ENCODE results near the gene TREML1.
"Not testable (repeated sequence)": the region's sequence is repeated elsewhere in the genome, so short reads cannot be mapped to it uniquely, and the experiment has no call there.

Gene TREML1

GRCh38 chr6:41150671-41151070 lies 3.5 kb downstream of the TREML1 start:
- no peak overlapping the region for H3K27ac Mint-ChIP-seq
- no peaks in the 10 kb centered on the region for H3K9me3 Mint-ChIP-seq
- peaks cover 3% of the 10 kb centered on the region for H3K36me3 Mint-ChIP-seq (ENCODE audit: low read depth)
- no peak overlapping the region for H3K4me3 Mint-ChIP-seq
- peaks cover 41% of the 10 kb centered on the region for H3K4me1 Mint-ChIP-seq (ENCODE audit: low read depth)
- H3K27me3 Mint-ChIP-seq (ENCODE audit: low read depth): peaks cover 21% of the 10 kb centered on the region
- no peak for DNase-seq (ENCODE audit: low spot score)

- peaks cover 9% of the 10 kb centered on the region for H3K27me3 Mint-ChIP-seq (ENCODE audit: low read depth)
- no peaks in the 10 kb centered on the region for H3K9me3 Mint-ChIP-seq
- peak overlapping the region; percentile 63 for H3K4me3 Mint-ChIP-seq
- H3K36me3 Mint-ChIP-seq (ENCODE audit: low read depth): peaks cover 4% of the 10 kb centered on the region
- H3K4me1 Mint-ChIP-seq (ENCODE audit: low read depth): peaks cover 41% of the 10 kb centered on the region
- DNase-seq (ENCODE audit: low spot score): no peak
- peak overlapping the region; percentile 33 for H3K27ac Mint-ChIP-seq
Measured at GRCh38 chr6:41147917-41148316, 6.2 kb downstream of the TREML1 start.

GRCh38 chr6:41136911-41137310 lies 17.2 kb downstream of the TREML1 start:
- Mint-ChIP-seq H3K36me3 (ENCODE audit: low read depth) (no peaks in the 10 kb centered on the region), H3K9me3 (no peaks in the 10 kb centered on the region), H3K27me3 (ENCODE audit: low read depth) (no peaks in the 10 kb centered on the region), H3K4me3 (no peak overlapping the region), H3K27ac (no peak overlapping the region), H3K4me1 (ENCODE audit: low read depth) (peaks cover 2% of the 10 kb centered on the region)
- DNase-seq (ENCODE audit: low spot score): no peak

- peaks cover 3% of the 10 kb centered on the region for H3K4me1 Mint-ChIP-seq (ENCODE audit: low read depth)
- no peaks in the 10 kb centered on the region for H3K9me3 Mint-ChIP-seq
- no peak overlapping the region for H3K4me3 Mint-ChIP-seq
- H3K27me3 Mint-ChIP-seq (ENCODE audit: low read depth): no peaks in the 10 kb centered on the region
- no peaks in the 10 kb centered on the region for H3K36me3 Mint-ChIP-seq (ENCODE audit: low read depth)
- H3K27ac Mint-ChIP-seq: no peak overlapping the region
- no peak for DNase-seq (ENCODE audit: low spot score)
Measured at GRCh38 chr6:41135062-41135832, 18.9 kb downstream of the TREML1 start.

- DNase-seq (ENCODE audit: low spot score): no peak
- Mint-ChIP-seq H3K4me1 (ENCODE audit: low read depth) (peaks cover 3% of the 10 kb centered on the region), H3K36me3 (ENCODE audit: low read depth) (peaks cover 3% of the 10 kb centered on the region)
Measured at GRCh38 chr6:41132254-41132653, 21.9 kb downstream of the TREML1 start.

GRCh38 chr6:41125282-41125681 lies 28.9 kb downstream of the TREML1 start:
- DNase-seq (ENCODE audit: low spot score): no peak
- no peak overlapping the region for H3K27ac Mint-ChIP-seq
- H3K27me3 Mint-ChIP-seq (ENCODE audit: low read depth): no peaks in the 10 kb centered on the region
- H3K9me3 Mint-ChIP-seq: no peaks in the 10 kb centered on the region
- H3K36me3 Mint-ChIP-seq (ENCODE audit: low read depth): peaks cover 8% of the 10 kb centered on the region
- H3K4me1 Mint-ChIP-seq (ENCODE audit: low read depth): no peaks in the 10 kb centered on the region
- no peak overlapping the region for H3K4me3 Mint-ChIP-seq

More at GRCh38 chr6:41132254-41132653, 21.9 kb downstream of the TREML1 start:
- Mint-ChIP-seq H3K9me3 (no peaks in the 10 kb centered on the region), H3K4me3 (no peak overlapping the region), H3K27ac (no peak overlapping the region), H3K27me3 (ENCODE audit: low read depth) (no peaks in the 10 kb centered on the region)

GRCh38 chr6:41122918-41123317 lies 31.2 kb downstream of the TREML1 start:
- H3K9me3 Mint-ChIP-seq: no peaks in the 10 kb centered on the region
- H3K4me1 Mint-ChIP-seq (ENCODE audit: low read depth): no peaks in the 10 kb centered on the region
- H3K27me3 Mint-ChIP-seq (ENCODE audit: low read depth): no peaks in the 10 kb centered on the region
- no peak overlapping the region for H3K4me3 Mint-ChIP-seq
- H3K36me3 Mint-ChIP-seq (ENCODE audit: low read depth): peaks cover 8% of the 10 kb centered on the region
- H3K27ac Mint-ChIP-seq: no peak overlapping the region
- DNase-seq (ENCODE audit: low spot score): no peak

GRCh38 chr6:41122373-41122772 lies 31.8 kb downstream of the TREML1 start:
- Mint-ChIP-seq H3K9me3 (no peaks in the 10 kb centered on the region), H3K36me3 (ENCODE audit: low read depth) (peaks cover 6% of the 10 kb centered on the region), H3K4me1 (ENCODE audit: low read depth) (no peaks in the 10 kb centered on the region), H3K27me3 (ENCODE audit: low read depth) (no peaks in the 10 kb centered on the region), H3K4me3 (no peak overlapping the region), H3K27ac (no peak overlapping the region)
- no peak for DNase-seq (ENCODE audit: low spot score)

GRCh38 chr6:41120058-41120457 lies 34.1 kb downstream of the TREML1 start:
- Mint-ChIP-seq H3K9me3 (no peaks in the 10 kb centered on the region), H3K27me3 (ENCODE audit: low read depth) (no peaks in the 10 kb centered on the region), H3K4me1 (ENCODE audit: low read depth) (no peaks in the 10 kb centered on the region), H3K27ac (no peak overlapping the region), H3K36me3 (ENCODE audit: low read depth) (peaks cover 5% of the 10 kb centered on the region), H3K4me3 (no peak overlapping the region)
- DNase-seq (ENCODE audit: low spot score): no peak

GRCh38 chr6:41119508-41119907 lies 34.6 kb downstream of the TREML1 start:
- no peaks in the 10 kb centered on the region for H3K4me1 Mint-ChIP-seq (ENCODE audit: low read depth)
- DNase-seq (ENCODE audit: low spot score): no peak
- no peaks in the 10 kb centered on the region for H3K27me3 Mint-ChIP-seq (ENCODE audit: low read depth)
- H3K36me3 Mint-ChIP-seq (ENCODE audit: low read depth): peaks cover 5% of the 10 kb centered on the region
- no peaks in the 10 kb centered on the region for H3K9me3 Mint-ChIP-seq
- H3K4me3 Mint-ChIP-seq: no peak overlapping the region
- no peak overlapping the region for H3K27ac Mint-ChIP-seq

- H3K27ac Mint-ChIP-seq; H3K4me1 Mint-ChIP-seq (ENCODE audit: low read depth); H3K4me3 Mint-ChIP-seq; H3K36me3 Mint-ChIP-seq (ENCODE audit: low read depth); H3K9me3 Mint-ChIP-seq; H3K27me3 Mint-ChIP-seq (ENCODE audit: low read depth); DNase-seq (ENCODE audit: low spot score): not testable (repeated sequence)
Measured at GRCh38 chr6:41115027-41115426, 39.1 kb downstream of the TREML1 start.

GRCh38 chr6:41111017-41111416 lies 43.1 kb downstream of the TREML1 start:
- H3K4me3 Mint-ChIP-seq: no peak overlapping the region
- no peak for DNase-seq (ENCODE audit: low spot score)
- H3K36me3 Mint-ChIP-seq (ENCODE audit: low read depth): peaks cover 2% of the 10 kb centered on the region
- no peaks in the 10 kb centered on the region for H3K27me3 Mint-ChIP-seq (ENCODE audit: low read depth)
- no peaks in the 10 kb centered on the region for H3K9me3 Mint-ChIP-seq
- no peaks in the 10 kb centered on the region for H3K4me1 Mint-ChIP-seq (ENCODE audit: low read depth)
- no peak overlapping the region for H3K27ac Mint-ChIP-seq

- no peak overlapping the region for H3K4me3 Mint-ChIP-seq
- H3K36me3 Mint-ChIP-seq (ENCODE audit: low read depth): peaks cover 24% of the 10 kb centered on the region
- no peaks in the 10 kb centered on the region for H3K27me3 Mint-ChIP-seq (ENCODE audit: low read depth)
- no peak for DNase-seq (ENCODE audit: low spot score)
- H3K9me3 Mint-ChIP-seq: no peaks in the 10 kb centered on the region
- no peak overlapping the region for H3K27ac Mint-ChIP-seq
- H3K4me1 Mint-ChIP-seq (ENCODE audit: low read depth): peaks cover 3% of the 10 kb centered on the region
Measured at GRCh38 chr6:41103847-41104246, 50.3 kb downstream of the TREML1 start.

GRCh38 chr6:41100871-41101287 lies 53.3 kb downstream of the TREML1 start:
- no peak overlapping the region for H3K4me3 Mint-ChIP-seq
- DNase-seq (ENCODE audit: low spot score): no peak
- H3K36me3 Mint-ChIP-seq (ENCODE audit: low read depth): peaks cover 46% of the 10 kb centered on the region
- H3K4me1 Mint-ChIP-seq (ENCODE audit: low read depth): peaks cover 3% of the 10 kb centered on the region
- H3K9me3 Mint-ChIP-seq: no peaks in the 10 kb centered on the region
- H3K27ac Mint-ChIP-seq: no peak overlapping the region
- no peaks in the 10 kb centered on the region for H3K27me3 Mint-ChIP-seq (ENCODE audit: low read depth)
